Measurements from ENCODE around the gene CNNM3. TPM values are rescaled to one million over a fixed set of nuclear protein-coding genes. Genes with fewer than 3 reads are reported as not detected.
A peak's percentile ranks its signal among the peaks of the same experiment; 100 is the strongest.

Gene CNNM3
- total and polyA plus RNA-seq, 12 donors, result 6.7 to 42.4 (median 15.8) TPM

DNA sequence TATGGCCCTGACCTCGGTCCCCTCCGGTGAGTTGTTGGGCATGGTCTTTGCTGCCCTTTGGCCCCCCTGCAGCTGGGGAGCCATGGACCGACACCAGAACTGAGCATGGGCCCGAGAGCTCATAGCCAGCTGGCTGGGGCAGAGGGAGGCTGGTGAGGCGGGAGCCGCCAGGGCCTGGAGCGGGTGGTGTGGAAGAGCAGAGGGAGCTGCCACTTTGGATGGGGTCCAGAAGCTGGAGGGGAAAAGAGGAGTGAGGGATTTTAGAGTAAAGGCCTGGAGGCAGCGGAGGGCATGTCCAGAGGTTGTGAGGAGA is 16.5 kb upstream of the CNNM3 start:
- H3K9me3 ChIP-seq (replicated peaks in 1 of 3), result no peaks in the 10 kb centered on the region
- TF ChIP-seq POLR2A (IDR thresholded peaks at IDR 0.05) (no peak), CTCF (IDR thresholded peaks at IDR 0.05) (no peak)
- no peak overlapping the region for H3K27ac ChIP-seq
- intact Hi-C loops (cut with DNase I), result no loop called here
- peaks cover 0 to 8% of the 10 kb centered on the region in 2 donors for H3K4me1 ChIP-seq (replicated peaks in 1 of 2)
- WGBS, 4 donors, result 89 to 100% (median 92%) methylated on average over 8 of the region's 8 CpGs
- no peak for DNase-seq
- H3K36me3 ChIP-seq (replicated peaks in 1 of 2), result peaks cover 0 to 12% of the 10 kb centered on the region in 2 donors
- no peak overlapping the region for H3K4me3 ChIP-seq
- H3K27me3 ChIP-seq, result no peaks in the 10 kb centered on the region

DNA sequence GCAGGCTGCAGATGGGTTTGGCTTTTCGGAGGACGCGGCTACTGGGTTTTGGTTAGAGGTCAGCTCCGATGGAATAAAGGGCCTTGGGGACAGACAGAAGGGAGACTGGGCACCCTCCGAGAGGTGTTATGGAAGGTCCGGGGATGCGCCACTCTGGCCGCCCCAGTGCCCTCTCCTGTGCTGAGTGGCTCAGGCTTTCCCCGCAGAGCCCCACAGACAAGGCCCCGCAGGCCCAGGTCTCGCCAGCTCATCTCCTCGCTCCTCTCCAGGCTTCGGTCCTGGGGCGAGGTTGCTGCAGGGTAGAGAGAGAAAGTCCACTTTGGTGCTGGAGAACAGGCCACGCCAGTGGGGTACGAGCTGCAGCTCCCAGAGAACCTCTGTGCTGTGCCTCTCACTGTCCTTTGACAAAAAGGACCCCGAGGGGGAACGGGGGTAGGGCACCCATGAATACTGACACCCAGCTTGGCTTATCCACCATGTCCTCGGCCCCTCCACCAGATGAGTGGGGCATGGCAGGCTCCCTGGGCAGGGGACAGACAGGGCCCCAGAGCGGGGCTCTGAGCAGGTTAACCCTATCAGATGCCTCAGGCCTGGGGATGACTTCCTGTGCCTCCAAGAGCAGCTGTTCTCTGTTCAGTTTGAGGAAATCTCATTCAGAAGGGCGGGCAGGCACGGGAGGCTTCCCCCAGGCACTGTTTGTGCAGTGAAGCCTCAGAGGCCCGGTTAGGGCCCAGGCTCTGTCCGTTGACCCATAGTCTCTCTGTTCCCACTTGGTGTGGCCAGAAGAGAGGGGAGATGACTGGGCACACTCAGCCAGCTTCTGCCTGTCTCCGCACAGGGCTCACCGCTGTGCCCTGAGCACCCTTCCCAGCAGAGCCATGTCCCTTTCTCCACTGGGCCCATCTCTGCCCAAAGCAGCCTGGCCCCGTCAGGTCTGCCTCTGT is 15.7 kb upstream of the CNNM3 start:
- DNase-seq, result no peak
- WGBS, 4 donors, result 75 to 92% (median 86%) methylated on average over 12 to 27 of the region's 27 CpGs
- TF ChIP-seq POLR2A (IDR thresholded peaks at IDR 0.05) (no peak), CTCF (IDR thresholded peaks at IDR 0.05) (no peak)
- intact Hi-C loops (cut with DNase I), result no loop called here
- Histone ChIP-seq H3K9me3 (replicated peaks in 1 of 3) (no peaks in the 10 kb centered on the region), H3K4me3 (no peak overlapping the region), H3K4me1 (replicated peaks in 1 of 2) (peaks cover 0 to 8% of the 10 kb centered on the region in 2 donors), H3K36me3 (replicated peaks in 1 of 2) (peaks cover 0 to 12% of the 10 kb centered on the region in 2 donors), H3K27me3 (no peaks in the 10 kb centered on the region), H3K27ac (no peak overlapping the region)

- peak; percentile 74 to 93 (median 82) for DNase-seq
- Histone ChIP-seq H3K4me1 (replicated peaks in 1 of 2) (peaks cover 0 to 8% of the 10 kb centered on the region in 2 donors), H3K4me3 (no peak overlapping the region), H3K9me3 (replicated peaks in 1 of 3) (no peaks in the 10 kb centered on the region), H3K36me3 (replicated peaks in 1 of 2) (peaks cover 0 to 12% of the 10 kb centered on the region in 2 donors), H3K27ac (no peak overlapping the region), H3K27me3 (no peaks in the 10 kb centered on the region)
- 36 to 57% (median 43%) methylated on average over 8 to 15 of the region's 15 CpGs for WGBS, 4 donors
- TF ChIP-seq CTCF (IDR thresholded peaks at IDR 0.05), result peak; percentile 75 to 93 (median 88)
- TF ChIP-seq POLR2A (IDR thresholded peaks at IDR 0.05), result no peak
- intact Hi-C loops (cut with DNase I), result no loop called here
These were observed 14.9 kb upstream of the CNNM3 start for GRCh38 chr2:96801005-96801785.

Measured in adrenal gland (tissue), 12 donors.